Activated CD4-positive, alpha-beta T cell treated with anti-CD3 and anti-CD28 coated beads for 36 hours (primary cell): ENCODE data around the gene LGALS12. TPM values are rescaled to one million over a fixed set of nuclear protein-coding genes. Genes with fewer than 3 reads are reported as not detected.
"Not testable (repeated sequence)": the region's sequence is repeated elsewhere in the genome, so short reads cannot be mapped to it uniquely, and the experiment has no call there.

ENCODE experiments used
- ATAC-seq: fragments of 200-7000 bp; cut with Tn5 transposase; one replicate; pipeline ENCODE4 v1.10.0; 2021; ENCODE audit warnings: mild to moderate bottlenecking, moderate library complexity
- CTCF ChIA-PET: fragments of 350-600 bp; sonication (Branson Sonifier 250); formaldehyde crosslinking; loops from one replicate; lab custom pipeline; 2021; ENCODE audit warnings: antibody characterized with exemption; lab: Charles Lee
- POLR2A ChIA-PET: fragments of 350-600 bp; sonication (Branson Sonifier 250); formaldehyde crosslinking; loops from one replicate; lab custom pipeline; 2021; ENCODE audit warnings: antibody characterized with exemption, inconsistent platforms; lab: Charles Lee
- DNase-seq: peaks from one replicate; pipeline ENCODE4 v3.0.0-alpha.2; 2020
- H3K27ac Mint-ChIP-seq: one replicate; pipeline ENCODE4 v1.8.0; 2021; ENCODE audit warnings: mixed read lengths
- H3K27me3 Mint-ChIP-seq: one replicate; pipeline ENCODE4 v1.8.0; 2021; ENCODE audit warnings: mixed read lengths
- H3K36me3 Mint-ChIP-seq: one replicate; pipeline ENCODE4 v1.8.0; 2021; ENCODE audit warnings: low read depth, mixed read lengths
- H3K4me1 Mint-ChIP-seq: one replicate; pipeline ENCODE4 v1.8.0; 2021; ENCODE audit warnings: mixed read lengths
- H3K4me3 Mint-ChIP-seq: one replicate; pipeline ENCODE4 v1.8.0; 2021; ENCODE audit warnings: mild to moderate bottlenecking, moderate library complexity, mixed read lengths
- H3K9me3 Mint-ChIP-seq: one replicate; pipeline ENCODE4 v1.8.0; 2021; ENCODE audit warnings: low read depth, mixed read lengths
- intact Hi-C, 2 experiments: fragments of 100-400 bp; cut with DNase I in 1 of 2; cut with micrococcal nuclease in 1 of 2; formaldehyde crosslinking; loops; one replicate each; pipeline versions ENCODE4 v1.14.2 to v1.15.1; 2022 to 2024; cut with DNase I, micrococcal nuclease
- total RNA-seq, 2 experiments: library from RNA; stranded (reverse); gene quantifications; one replicate each; pipeline ENCODE4 v1.2.3, GENCODE V29; 2021

Gene LGALS12
- total RNA-seq, 2 experiments from 2014 or later: not detected

DNA sequence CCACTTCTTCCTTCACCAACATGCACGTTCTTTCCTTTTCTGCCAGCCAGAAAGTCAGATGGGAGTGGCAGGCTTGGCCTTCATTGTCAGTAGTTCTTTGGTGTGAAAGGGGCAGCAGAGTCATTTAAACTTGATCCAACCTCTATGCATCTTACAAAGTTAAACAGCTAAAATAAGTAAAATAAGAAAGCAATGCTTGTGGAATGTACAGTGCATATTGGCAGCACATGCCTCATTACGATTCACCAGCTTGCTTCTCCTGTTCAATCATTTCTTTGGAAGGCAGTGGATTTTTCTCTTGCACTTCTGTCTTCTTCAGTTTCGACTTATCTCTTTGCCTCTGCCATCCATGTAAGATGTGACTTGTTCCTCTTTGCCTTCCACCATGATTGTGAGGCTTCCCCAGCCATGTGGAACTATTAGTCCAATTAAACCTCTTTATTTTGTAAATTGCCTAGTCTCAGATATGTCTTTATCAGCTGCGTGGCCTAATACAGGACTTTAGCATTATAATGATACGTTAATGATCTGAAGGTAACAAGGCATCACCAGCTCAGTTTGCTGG is 14.8 kb downstream of the LGALS12 start:
- Mint-ChIP-seq H3K36me3 (no peaks in the 10 kb centered on the region), H3K4me1 (peaks cover 7% of the 10 kb centered on the region), H3K9me3 (no peaks in the 10 kb centered on the region), H3K4me3 (no peak overlapping the region), H3K27ac (no peak overlapping the region), H3K27me3 (peaks cover 2% of the 10 kb centered on the region)
- DNase-seq (no peak), ATAC-seq (no peak)
- ChIA-PET CTCF (interaction anchor here (0.7 to 1.1 kb wide), 3 partner anchors 9 to 44 kb away, joined by 3 to 4 read pairs (median 3); no protein-coding TSS in a partner anchor), POLR2A (interaction anchor here (0.6 kb wide), 1 partner anchor 876 kb away, joined by 4 read pairs; no protein-coding TSS in a partner anchor)
- intact Hi-C loops: no loop called here

DNA sequence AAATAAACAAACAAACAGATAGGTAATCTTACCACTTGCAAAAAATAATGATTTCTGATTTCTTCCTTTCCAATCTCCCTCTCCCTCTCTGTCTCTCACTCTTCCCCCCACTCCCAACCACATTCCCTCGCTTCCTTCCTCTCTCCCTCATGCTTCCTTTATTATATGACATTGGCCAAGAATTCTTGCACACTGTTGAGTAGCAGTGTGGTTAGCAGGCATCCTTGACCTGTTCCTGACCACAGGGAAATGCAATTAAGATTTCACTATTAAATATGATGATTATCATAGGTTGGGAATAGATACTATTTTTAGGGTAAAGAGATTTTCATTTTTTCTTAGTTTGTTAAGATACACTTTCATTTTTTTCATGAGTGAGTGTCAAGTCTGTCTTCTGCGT is 16.0 kb downstream of the LGALS12 start:
- ATAC-seq (no peak), DNase-seq (no peak)
- H3K27ac Mint-ChIP-seq: no peak overlapping the region
- H3K9me3 Mint-ChIP-seq: no peaks in the 10 kb centered on the region
- no peaks in the 10 kb centered on the region for H3K36me3 Mint-ChIP-seq
- CTCF ChIA-PET: interaction anchor here (0.7 to 1.1 kb wide), 2 partner anchors 8 to 14 kb away, joined by 3 to 4 read pairs; no protein-coding TSS in a partner anchor
- peaks cover 7% of the 10 kb centered on the region for H3K4me1 Mint-ChIP-seq
- peak overlapping the region; percentile 29 for H3K4me3 Mint-ChIP-seq
- H3K27me3 Mint-ChIP-seq: peaks cover 2% of the 10 kb centered on the region
- intact Hi-C loops: no loop called here
- POLR2A ChIA-PET: no interaction called here

DNA sequence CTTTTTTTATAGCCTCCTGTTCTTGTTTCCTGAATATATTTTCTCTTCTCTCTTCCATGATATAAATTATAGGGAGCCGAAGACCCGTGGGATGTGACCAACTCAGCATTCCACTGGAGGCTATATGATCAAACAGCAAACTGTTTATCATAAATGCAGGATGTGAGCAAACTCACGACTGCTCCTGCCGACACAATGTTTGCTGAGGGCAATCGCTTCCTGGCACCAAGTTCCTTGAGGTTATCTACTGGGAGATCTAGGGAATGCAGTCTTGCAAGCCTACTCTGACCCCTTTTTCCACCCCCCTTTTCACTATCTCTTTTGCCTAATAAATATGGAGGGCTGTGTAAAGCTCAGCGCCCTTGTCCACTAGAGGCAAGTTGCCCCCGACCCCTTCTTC is 17.3 kb downstream of the LGALS12 start:
- Mint-ChIP-seq H3K4me1 (peaks cover 10% of the 10 kb centered on the region), H3K4me3 (no peak overlapping the region), H3K36me3 (no peaks in the 10 kb centered on the region), H3K27me3 (peaks cover 2% of the 10 kb centered on the region), H3K27ac (no peak overlapping the region), H3K9me3 (no peaks in the 10 kb centered on the region)
- ChIA-PET CTCF (no interaction called here), POLR2A (no interaction called here)
- no peak for ATAC-seq
- DNase-seq: no peak
- intact Hi-C loops: no loop called here

DNA sequence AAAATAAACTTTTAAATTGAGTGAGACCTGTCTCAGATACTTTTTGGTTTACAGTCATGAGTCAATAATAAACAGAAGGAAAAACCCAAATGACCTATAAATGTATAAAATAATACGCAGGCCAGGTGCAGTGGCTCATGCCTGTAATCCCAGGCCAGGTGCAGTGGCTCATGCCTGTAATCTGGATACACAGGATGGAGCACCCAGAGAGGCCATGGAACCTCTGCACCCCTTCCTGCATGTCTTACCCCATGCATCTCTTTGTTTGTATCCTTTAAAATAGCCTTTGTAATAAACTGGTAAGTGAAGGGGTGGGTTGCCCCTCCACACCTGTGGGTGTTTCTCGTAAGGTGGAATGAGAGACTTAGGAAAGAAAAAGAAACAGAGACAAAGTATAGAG is 21.8 kb downstream of the LGALS12 start:
- H3K27me3 Mint-ChIP-seq: peaks cover 2% of the 10 kb centered on the region
- no peak overlapping the region for H3K4me3 Mint-ChIP-seq
- DNase-seq (no peak), ATAC-seq (no peak)
- peaks cover 36% of the 10 kb centered on the region for H3K4me1 Mint-ChIP-seq
- H3K36me3 Mint-ChIP-seq: no peaks in the 10 kb centered on the region
- intact Hi-C loops: no loop called here
- POLR2A ChIA-PET: no interaction called here
- CTCF ChIA-PET: interaction anchor here (1.0 kb wide), 1 partner anchor 168 kb away, joined by 3 read pairs; no protein-coding TSS in a partner anchor
- no peaks in the 10 kb centered on the region for H3K9me3 Mint-ChIP-seq
- H3K27ac Mint-ChIP-seq: no peak overlapping the region

DNA sequence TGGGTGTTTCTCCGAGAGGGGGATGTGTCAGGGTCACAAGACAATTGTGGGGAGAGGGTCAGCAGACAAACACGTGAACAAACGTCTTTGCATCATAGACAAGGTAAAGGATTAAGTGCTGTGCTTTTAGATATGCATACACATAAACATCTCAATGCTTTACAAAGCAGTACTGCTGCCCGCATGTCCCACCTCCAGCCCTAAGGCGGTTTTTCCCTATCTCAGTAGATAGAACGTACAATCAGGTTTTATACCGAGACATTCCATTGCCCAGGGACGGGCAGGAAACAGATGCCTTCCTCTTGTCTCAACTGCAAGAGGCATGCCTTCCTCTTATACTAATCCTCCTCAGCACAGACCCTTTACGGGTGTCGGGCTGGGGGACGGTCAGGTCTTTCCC is 22.3 kb downstream of the LGALS12 start:
- intact Hi-C loops: not testable (repeated sequence)

DNA sequence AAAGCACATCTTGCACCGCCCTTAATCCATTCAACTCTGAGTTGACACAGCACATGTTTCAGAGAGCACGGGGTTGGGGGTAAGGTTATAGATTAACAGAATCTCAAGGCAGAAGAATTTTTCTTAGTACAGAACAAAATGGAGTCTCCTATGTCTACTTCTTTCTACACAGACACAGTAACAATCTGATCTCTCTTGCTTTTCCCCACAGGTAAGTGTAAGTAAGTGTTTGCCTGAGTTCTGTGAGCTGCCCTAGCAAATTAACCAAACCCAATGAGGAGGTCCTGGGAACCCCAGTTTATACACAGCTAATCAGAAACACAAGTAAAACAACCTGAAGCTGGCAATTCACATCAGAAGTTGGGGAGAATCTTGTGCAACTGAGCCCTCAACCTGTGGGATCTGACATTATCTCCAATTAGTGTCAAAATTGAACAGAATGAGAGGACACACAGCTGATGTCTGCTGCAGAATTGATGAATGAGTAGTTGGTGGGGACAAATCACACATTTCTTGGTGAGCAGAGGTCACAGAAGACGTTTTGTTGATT is 22.9 kb downstream of the LGALS12 start:
- H3K27me3 Mint-ChIP-seq, H3K9me3 Mint-ChIP-seq, ATAC-seq, H3K36me3 Mint-ChIP-seq, H3K4me3 Mint-ChIP-seq, POLR2A ChIA-PET, H3K27ac Mint-ChIP-seq, intact Hi-C loops, DNase-seq: not testable (repeated sequence)
- CTCF ChIA-PET: interaction anchor here (0.9 to 1.5 kb wide), 3 partner anchors 8 to 110 kb away, joined by 3 to 4 read pairs (median 4); no protein-coding TSS in a partner anchor
- peaks cover 47% of the 10 kb centered on the region for H3K4me1 Mint-ChIP-seq

More for the DNA sequence above, 22.3 kb downstream of the LGALS12 start:
- CTCF ChIA-PET, ATAC-seq, H3K27ac Mint-ChIP-seq, DNase-seq, POLR2A ChIA-PET, H3K4me3 Mint-ChIP-seq, H3K27me3 Mint-ChIP-seq, H3K9me3 Mint-ChIP-seq, H3K36me3 Mint-ChIP-seq: not testable (repeated sequence)
- peaks cover 41% of the 10 kb centered on the region for H3K4me1 Mint-ChIP-seq

DNA sequence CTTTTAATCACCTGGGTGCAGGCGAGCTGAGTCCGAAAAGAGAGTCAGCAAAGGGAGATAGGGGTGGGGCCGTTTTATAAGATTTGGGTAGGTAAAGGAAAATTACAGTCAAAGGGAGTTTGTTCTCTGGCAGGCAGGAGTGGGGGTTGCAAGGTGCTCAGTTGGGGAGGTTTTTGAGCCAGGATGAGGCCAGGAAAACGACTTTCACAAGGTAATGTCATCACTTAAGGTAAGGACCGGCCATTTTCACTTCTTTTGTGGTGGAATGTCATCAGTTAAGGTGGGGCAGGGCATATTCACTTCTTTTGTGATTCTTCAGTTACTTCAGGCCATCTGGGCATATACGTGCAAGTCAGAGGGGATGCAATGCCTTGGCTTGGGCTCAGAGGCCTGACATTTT is 23.5 kb downstream of the LGALS12 start:
- peaks cover 53% of the 10 kb centered on the region for H3K4me1 Mint-ChIP-seq
- ChIA-PET POLR2A (interaction anchor here (0.7 kb wide), 1 partner anchor 16 kb away, joined by 4 read pairs; no protein-coding TSS in a partner anchor), CTCF (interaction anchor here (0.6 to 1.5 kb wide), 4 partner anchors 8 to 478 kb away, joined by 3 to 4 read pairs (median 4); no protein-coding TSS in a partner anchor)
- H3K27ac Mint-ChIP-seq, H3K9me3 Mint-ChIP-seq, H3K4me3 Mint-ChIP-seq, DNase-seq, H3K27me3 Mint-ChIP-seq, H3K36me3 Mint-ChIP-seq, ATAC-seq, intact Hi-C loops: not testable (repeated sequence)

DNA sequence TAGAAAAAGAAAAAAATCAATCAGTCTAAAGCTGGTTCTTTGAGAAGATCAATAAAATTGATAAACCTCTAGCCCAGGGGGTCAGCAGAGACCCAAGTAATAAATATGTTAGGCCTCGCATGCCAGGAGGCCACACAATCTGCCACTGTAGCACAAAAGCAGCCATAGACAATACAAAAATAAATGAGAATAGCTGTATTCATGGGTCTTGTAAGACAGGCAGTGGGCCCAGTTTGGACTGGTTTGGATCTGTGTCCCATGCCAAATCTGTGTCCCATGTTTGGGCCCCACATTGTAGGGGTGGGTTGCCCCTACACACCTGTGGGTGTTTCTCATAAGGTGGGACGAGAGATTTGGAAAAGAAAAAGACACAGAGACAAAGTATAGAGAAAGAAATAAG is 24.1 kb downstream of the LGALS12 start:
- ChIA-PET POLR2A (interaction anchor here (0.6 kb wide), 1 partner anchor 133 kb away, joined by 6 read pairs; no protein-coding TSS in a partner anchor), CTCF (interaction anchor here (0.6 to 1.5 kb wide), 4 partner anchors 9 to 479 kb away, joined by 3 to 4 read pairs (median 4); no protein-coding TSS in a partner anchor)
- Mint-ChIP-seq H3K9me3 (no peaks in the 10 kb centered on the region), H3K4me1 (peaks cover 58% of the 10 kb centered on the region), H3K27ac (no peak overlapping the region), H3K36me3 (no peaks in the 10 kb centered on the region), H3K27me3 (no peaks in the 10 kb centered on the region), H3K4me3 (no peak overlapping the region)
- DNase-seq (no peak), ATAC-seq (no peak)
- intact Hi-C loops: no loop called here

DNA sequence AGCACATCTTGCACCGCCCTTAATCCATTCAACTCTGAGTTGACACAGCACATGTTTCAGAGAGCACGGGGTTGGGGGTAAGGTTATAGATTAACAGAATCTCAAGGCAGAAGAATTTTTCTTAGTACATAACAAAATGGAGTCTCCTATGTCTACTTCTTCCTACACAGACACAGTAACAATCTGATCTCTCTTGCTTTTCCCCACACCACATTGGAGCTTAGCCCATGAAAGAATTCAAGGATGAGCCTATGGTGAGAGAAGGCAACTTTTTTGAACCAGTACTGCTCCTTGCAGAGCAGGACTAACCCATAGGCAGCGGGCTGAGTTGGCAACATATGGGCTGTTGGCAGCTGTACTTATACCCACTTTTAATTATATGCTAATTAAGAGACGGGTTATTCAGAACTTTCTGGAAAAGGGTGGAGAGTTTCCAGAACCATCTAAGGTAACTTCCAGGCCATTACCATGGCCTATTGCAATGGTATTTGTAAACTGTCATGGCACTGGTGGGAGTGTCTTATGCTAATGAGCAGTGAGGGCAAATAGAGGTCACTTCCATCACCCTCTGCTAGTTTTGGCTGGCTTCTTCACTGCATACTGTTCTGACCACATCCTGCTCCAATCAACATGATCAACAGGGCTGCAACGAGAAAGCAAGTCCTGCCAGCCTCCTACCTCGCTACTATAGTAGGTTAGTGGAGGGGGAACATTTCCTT is 25.3 kb downstream of the LGALS12 start:
- peak; percentile 65 for DNase-seq
- ChIA-PET POLR2A (interaction anchor here (0.7 kb wide), 1 partner anchor 10 kb away, joined by 3 read pairs; no protein-coding TSS in a partner anchor), CTCF (interaction anchor here (1.3 kb wide), 1 partner anchor 104 kb away, joined by 6 read pairs; no protein-coding TSS in a partner anchor)
- H3K9me3 Mint-ChIP-seq, H3K36me3 Mint-ChIP-seq, H3K27me3 Mint-ChIP-seq: not testable (repeated sequence)
- ATAC-seq: peak; percentile 89
- peak overlapping the region; percentile 45 for H3K4me3 Mint-ChIP-seq
- H3K4me1 Mint-ChIP-seq: peaks cover 70% of the 10 kb centered on the region
- intact Hi-C loops: loop anchor here (1.0 kb wide), 1 partner anchor 36 kb away; no protein-coding TSS in a partner anchor
- H3K27ac Mint-ChIP-seq: peak overlapping the region; percentile 78

DNA sequence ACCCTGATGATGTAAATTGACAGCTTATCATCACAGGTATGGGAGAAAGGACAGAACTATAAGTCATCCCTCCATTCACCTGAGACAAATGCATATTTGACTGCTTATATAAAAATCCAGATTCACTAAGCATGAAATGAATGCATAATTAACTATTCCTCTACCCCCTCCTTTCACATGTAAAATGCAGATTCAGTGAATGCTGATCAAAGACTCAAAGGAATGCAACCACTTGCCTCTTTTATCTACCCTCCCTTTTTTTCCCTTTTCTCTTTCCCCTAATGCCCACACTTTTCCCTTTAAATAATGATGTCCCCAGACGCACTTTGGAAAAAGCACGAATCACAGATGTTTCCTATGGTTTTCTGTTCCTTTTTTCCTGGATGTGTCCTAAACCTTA is 26.2 kb downstream of the LGALS12 start:
- no peak overlapping the region for H3K4me3 Mint-ChIP-seq
- peaks cover 77% of the 10 kb centered on the region for H3K4me1 Mint-ChIP-seq
- intact Hi-C loops: no loop called here
- H3K27ac Mint-ChIP-seq: peak overlapping the region; percentile 17
- no peak for ATAC-seq
- H3K9me3 Mint-ChIP-seq: no peaks in the 10 kb centered on the region
- CTCF ChIA-PET: interaction anchor here (0.7 to 1.3 kb wide), 4 partner anchors 17 to 917 kb away, joined by 3 to 6 read pairs (median 3); no protein-coding TSS in a partner anchor
- H3K36me3 Mint-ChIP-seq: no peaks in the 10 kb centered on the region
- no peak for DNase-seq
- POLR2A ChIA-PET: no interaction called here
- H3K27me3 Mint-ChIP-seq: no peaks in the 10 kb centered on the region

DNA sequence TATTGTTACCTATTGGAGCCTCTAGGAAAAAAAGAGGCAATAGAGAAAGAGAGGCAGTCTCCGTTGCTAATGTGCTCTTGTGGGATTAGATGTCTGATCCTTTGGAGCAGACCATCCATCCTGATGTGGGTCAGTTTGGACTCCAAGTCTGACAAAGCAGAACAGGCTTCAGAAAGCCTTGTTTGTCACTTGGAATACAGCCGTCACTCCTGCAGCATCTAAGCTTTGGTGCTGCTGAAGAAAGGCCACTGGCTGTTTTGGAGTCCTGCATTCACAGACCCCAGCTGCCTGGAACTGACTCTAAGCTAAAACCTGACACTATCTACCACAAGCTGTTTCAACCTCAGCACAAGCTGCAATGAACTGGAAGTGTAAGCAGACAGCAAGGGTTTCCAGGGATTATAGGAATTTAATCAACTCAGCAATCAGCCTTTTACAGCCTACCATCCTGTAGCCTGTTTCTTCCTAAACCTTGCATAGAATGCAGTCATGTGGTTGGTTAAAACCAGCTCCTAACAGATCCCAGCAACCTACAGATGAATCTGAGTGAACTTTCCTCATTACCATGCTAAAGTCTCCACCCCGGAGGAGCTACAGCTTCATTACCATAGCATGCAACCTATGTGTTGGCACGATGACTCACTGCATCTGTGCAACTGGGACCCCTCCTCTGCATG is 27.1 kb downstream of the LGALS12 start:
- H3K4me1 Mint-ChIP-seq: peaks cover 82% of the 10 kb centered on the region

More for the DNA sequence above, 27.1 kb downstream of the LGALS12 start:
- DNase-seq (no peak), ATAC-seq (no peak)
- CTCF ChIA-PET: interaction anchor here (0.6 to 1.3 kb wide), 5 partner anchors 12 to 916 kb away, joined by 3 to 6 read pairs (median 3); no protein-coding TSS in a partner anchor
- intact Hi-C loops: no loop called here
- Mint-ChIP-seq H3K36me3 (no peaks in the 10 kb centered on the region), H3K27ac (no peak overlapping the region), H3K27me3 (no peaks in the 10 kb centered on the region), H3K9me3 (no peaks in the 10 kb centered on the region), H3K4me3 (no peak overlapping the region)
- POLR2A ChIA-PET: no interaction called here
